ENCODE data around the gene RABAC1. TPM values are rescaled to one million over a fixed set of nuclear protein-coding genes. Genes with fewer than 3 reads are reported as not detected.
A peak's percentile ranks its signal among the peaks of the same experiment; 100 is the strongest.

RABAC1 gene
- total RNA-seq, 1 donor from 2014 or later = 124 TPM

DNA sequence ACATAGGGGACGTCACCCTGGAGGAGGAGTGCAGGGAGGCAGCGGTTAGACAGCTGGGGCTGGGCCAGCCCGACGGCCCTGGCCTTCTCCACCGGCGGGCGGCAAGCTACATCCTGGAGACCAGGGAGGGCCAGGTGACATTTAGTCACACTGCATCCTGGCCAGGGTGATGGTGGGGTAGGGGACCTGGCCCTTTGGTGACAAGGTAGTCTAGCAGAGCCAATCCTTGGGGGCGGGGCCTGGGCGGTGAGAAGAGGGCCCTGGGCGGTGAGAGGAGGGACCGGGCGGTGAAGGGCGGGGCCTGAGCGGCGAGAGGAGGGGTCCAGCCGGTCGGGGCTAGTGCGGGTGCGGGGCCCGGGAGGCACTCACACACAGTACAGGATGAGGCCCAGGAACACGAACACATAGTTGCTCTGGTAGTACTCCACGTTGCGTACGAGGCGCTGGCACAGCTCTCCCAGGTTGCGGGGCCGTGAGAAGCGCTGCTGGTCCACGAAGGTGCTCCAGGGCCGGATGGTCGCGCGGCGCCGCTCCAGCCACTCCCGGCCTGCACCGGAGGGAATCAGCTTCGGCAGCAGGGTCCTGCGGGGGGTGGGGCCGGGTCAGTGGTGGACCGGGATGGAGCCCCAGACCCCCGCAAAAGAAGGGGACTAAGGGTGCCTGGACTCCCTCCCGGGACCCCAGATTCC, 610 bp downstream of the RABAC1 start:
- no peaks in the 10 kb centered on the region for H3K27me3 Mint-ChIP-seq
- TF ChIP-seq, protein P1, sequence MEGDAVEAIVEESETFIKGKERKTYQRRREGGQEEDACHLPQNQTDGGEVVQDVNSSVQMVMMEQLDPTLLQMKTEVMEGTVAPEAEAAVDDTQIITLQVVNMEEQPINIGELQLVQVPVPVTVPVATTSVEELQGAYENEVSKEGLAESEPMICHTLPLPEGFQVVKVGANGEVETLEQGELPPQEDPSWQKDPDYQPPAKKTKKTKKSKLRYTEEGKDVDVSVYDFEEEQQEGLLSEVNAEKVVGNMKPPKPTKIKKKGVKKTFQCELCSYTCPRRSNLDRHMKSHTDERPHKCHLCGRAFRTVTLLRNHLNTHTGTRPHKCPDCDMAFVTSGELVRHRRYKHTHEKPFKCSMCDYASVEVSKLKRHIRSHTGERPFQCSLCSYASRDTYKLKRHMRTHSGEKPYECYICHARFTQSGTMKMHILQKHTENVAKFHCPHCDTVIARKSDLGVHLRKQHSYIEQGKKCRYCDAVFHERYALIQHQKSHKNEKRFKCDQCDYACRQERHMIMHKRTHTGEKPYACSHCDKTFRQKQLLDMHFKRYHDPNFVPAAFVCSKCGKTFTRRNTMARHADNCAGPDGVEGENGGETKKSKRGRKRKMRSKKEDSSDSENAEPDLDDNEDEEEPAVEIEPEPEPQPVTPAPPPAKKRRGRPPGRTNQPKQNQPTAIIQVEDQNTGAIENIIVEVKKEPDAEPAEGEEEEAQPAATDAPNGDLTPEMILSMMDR (conservative IDR thresholded peaks at IDR 0.05) = no peak
- DNase-seq (ENCODE audit: extremely low spot score, unreplicated experiment) = peak; percentile 86
- peaks cover 5% of the 10 kb centered on the region for H3K9me3 Mint-ChIP-seq
- peaks cover 21% of the 10 kb centered on the region for H3K4me1 Mint-ChIP-seq (ENCODE audit: unreplicated experiment)
- H3K36me3 Mint-ChIP-seq = no peaks in the 10 kb centered on the region
- H3K4me3 Mint-ChIP-seq = peak overlapping the region; percentile 97
- peak overlapping the region; percentile 93 for H3K27ac Mint-ChIP-seq

DNA sequence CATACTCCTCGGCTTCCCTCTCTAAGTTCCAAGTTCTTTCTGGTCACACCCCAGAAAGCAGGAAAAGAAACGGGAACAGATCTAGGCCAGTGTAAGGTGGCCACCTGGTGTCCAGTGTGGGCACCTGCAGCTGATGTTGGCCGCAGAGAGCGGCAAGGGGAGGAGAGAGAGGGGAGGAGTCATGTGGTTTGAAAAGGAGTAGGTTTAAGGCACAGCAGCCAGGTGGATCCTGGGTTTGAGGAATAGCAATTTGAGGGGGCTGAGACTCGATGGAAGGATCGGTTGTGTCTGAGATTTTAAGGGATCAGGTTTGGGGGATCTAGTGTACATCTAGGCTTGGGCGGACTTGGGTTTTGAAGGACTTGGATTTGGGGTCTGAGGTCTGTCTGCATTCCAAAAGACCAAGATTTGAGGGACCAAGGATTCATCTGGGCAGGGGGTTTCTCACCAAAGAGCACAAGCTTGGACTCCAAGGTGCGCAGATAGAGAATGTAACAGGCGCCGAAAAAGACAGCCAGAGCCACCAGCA, 1.2 kb downstream of the RABAC1 start:
- Mint-ChIP-seq H3K4me3 (peak overlapping the region; percentile 97), H3K4me1 (ENCODE audit: unreplicated experiment) (peaks cover 21% of the 10 kb centered on the region), H3K9me3 (peaks cover 5% of the 10 kb centered on the region), H3K27me3 (no peaks in the 10 kb centered on the region), H3K27ac (peak overlapping the region; percentile 93), H3K36me3 (no peaks in the 10 kb centered on the region)
- DNase-seq (ENCODE audit: extremely low spot score, unreplicated experiment) = no peak
- TF ChIP-seq, protein P1 (conservative IDR thresholded peaks at IDR 0.05) = peak; percentile 86

DNA sequence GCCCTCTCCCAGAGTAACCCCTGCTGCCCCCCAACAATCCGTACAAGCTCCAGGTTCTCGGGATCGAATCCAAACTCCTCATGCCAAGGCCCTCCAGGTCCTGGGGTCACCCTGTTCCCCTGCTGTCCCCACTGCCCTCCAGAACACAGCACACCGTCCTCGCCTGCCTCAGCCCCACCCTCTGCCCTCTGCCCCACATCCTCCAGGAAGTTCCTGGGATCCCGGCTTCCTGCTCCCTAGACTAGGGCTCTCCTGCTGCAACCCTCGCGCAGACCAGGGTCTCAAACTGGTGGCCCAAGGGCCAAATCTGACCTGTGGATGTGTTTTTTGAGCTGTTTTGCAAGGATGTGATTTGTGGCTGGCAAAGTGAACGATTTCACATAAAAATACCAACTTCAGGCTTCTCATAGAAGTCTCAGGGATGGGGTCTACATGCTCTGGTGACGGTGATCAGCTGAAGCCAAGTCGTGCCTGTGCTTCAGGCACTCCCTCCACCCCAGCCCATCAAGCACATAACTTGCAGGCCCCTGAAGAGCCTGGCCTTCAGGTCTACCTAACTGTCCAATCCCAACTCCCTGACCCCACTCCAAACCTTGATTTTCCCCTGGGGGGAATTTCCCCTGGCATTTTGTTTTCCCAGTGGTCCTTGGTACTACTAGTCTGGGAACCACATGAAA, 1.8 kb downstream of the RABAC1 start:
- peak overlapping the region; percentile 93 for H3K27ac Mint-ChIP-seq
- peaks cover 21% of the 10 kb centered on the region for H3K4me1 Mint-ChIP-seq (ENCODE audit: unreplicated experiment)
- H3K9me3 Mint-ChIP-seq = peaks cover 5% of the 10 kb centered on the region
- H3K4me3 Mint-ChIP-seq = peak overlapping the region; percentile 97
- H3K36me3 Mint-ChIP-seq = no peaks in the 10 kb centered on the region
- TF ChIP-seq, protein P1 (conservative IDR thresholded peaks at IDR 0.05) = no peak
- no peak for DNase-seq (ENCODE audit: extremely low spot score, unreplicated experiment)
- H3K27me3 Mint-ChIP-seq = no peaks in the 10 kb centered on the region

DNA sequence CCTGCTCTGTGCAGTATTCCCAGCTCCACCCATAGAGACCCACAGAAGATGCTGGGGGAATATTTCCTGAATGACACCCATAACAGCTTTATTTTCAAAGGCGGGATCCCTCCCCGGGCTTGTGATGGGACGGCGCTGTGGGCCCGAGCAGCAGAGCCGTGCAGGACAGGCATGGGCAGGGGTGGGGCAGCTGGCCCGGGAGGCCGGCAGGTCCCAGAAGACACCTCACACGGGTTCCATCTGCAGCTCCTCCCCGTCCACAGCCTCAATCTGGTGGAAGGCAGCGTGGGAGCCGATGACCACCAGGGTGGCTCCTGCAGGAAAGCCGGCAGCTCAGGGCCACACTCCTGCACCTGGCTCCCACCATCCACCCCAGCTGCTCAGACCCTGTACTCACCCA, 2.5 kb downstream of the RABAC1 start:
- Mint-ChIP-seq H3K27me3 (no peaks in the 10 kb centered on the region), H3K36me3 (no peaks in the 10 kb centered on the region), H3K9me3 (peaks cover 5% of the 10 kb centered on the region), H3K27ac (no peak overlapping the region), H3K4me1 (ENCODE audit: unreplicated experiment) (peaks cover 24% of the 10 kb centered on the region), H3K4me3 (no peak overlapping the region)
- DNase-seq (ENCODE audit: extremely low spot score, unreplicated experiment) = no peak
- TF ChIP-seq, protein P1 (conservative IDR thresholded peaks at IDR 0.05) = no peak

DNA sequence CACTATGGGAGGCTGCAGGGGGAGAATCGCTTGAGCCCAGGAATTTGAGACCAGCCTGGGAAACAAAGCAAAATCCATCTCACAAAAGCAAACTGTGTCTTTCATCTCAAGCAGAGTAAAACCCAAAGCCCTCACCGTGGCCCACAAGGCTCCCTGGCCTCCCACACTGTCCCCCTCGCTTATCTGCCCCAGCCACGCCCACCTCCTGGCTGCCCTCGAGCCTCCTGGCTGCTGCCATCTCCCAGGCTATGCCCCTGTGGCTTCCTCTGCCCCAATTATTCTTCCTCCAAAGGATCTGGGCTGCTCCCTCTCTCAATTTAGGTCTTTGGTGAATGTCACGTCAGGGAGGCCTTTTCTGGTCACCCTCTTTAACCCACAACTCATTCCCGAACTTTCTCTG, 3.6 kb downstream of the RABAC1 start:
- H3K27me3 Mint-ChIP-seq = no peaks in the 10 kb centered on the region
- DNase-seq (ENCODE audit: extremely low spot score, unreplicated experiment) = no peak
- peaks cover 5% of the 10 kb centered on the region for H3K9me3 Mint-ChIP-seq
- H3K36me3 Mint-ChIP-seq = no peaks in the 10 kb centered on the region
- H3K4me3 Mint-ChIP-seq = no peak overlapping the region
- no peak overlapping the region for H3K27ac Mint-ChIP-seq
- TF ChIP-seq, protein P1 (conservative IDR thresholded peaks at IDR 0.05) = no peak
- H3K4me1 Mint-ChIP-seq (ENCODE audit: unreplicated experiment) = peaks cover 23% of the 10 kb centered on the region

Measured in type B pancreatic cell (in vitro differentiated cells).